ENCODE results near the gene NKTR. TPM values are rescaled to one million over a fixed set of nuclear protein-coding genes. Genes with fewer than 3 reads are reported as not detected.
"Not testable (repeated sequence)": the region's sequence is repeated elsewhere in the genome, so short reads cannot be mapped to it uniquely, and the experiment has no call there.

Gene NKTR
- polyA plus RNA-seq, 1 of the 3 experiments (the other 2 are of a cell fraction), result 19.2 TPM

DNA sequence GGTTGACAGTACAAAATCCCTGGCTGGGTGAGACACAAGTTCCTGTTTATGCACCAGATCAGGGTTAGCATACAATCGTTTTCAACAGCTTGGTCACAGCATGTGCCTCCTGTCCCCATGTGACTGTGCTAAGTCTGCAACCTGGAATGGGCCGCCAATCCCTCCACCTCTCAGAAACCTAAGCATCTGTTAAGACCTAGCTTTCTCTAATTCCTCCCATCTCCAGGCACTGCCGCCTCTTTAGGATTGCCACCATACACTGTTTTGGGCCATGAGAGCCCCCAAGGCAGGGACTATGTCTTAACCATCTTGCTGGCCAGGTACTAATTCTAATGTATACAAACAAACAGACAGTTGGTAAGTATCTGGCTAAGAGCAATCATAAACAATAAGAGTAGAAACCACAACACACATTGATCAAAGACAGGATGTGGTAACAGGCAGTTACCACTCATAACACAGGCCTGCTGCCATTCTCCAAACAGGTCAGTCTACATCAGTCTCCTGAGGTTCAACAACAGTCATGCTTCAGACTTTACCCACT, 44.3 kb upstream of the NKTR start:
- DNase-seq, result no peak
- Histone ChIP-seq H3K4me1 (ENCODE audit: control insufficient read depth in 1 of 2, insufficient read depth in 2 of 2, low read depth in 1 of 2, low read length in 1 of 2) (no peaks in the 10 kb centered on the region; a peak in 1 of 4 replicates), H3K9me3 (no peaks in the 10 kb centered on the region), H3K9ac (no peak overlapping the region), H3K27me3 (ENCODE audit: insufficient read depth) (no peaks in the 10 kb centered on the region), H3K27ac (ENCODE audit: low read depth in 2 of 2, low read length in 1 of 2) (no peak overlapping the region), H3F3A (replicated peaks; ENCODE audit: insufficient read depth) (no peaks in the 10 kb centered on the region), H4K20me1 (ENCODE audit: insufficient read depth) (no peaks in the 10 kb centered on the region), H3K79me2 (ENCODE audit: insufficient read depth) (no peaks in the 10 kb centered on the region; the same call in 1 of the 2 replicates), H2AFZ (ENCODE audit: low read depth) (no peak overlapping the region), H3K4me3 (ENCODE audit: low read depth in 2 of 2, low read length in 1 of 2) (no peak overlapping the region), H3K9me2 (no peaks in the 10 kb centered on the region), H3K36me3 (replicated peaks in 1 of 2; ENCODE audit: control insufficient read depth in 1 of 2, insufficient read depth in 2 of 2, low read length in 1 of 2) (peaks cover 66 to 87% of the 10 kb centered on the region in 2 experiments), H3K4me2 (no peak overlapping the region)
- ChIA-PET CTCF (interaction anchor here (1.0 to 1.4 kb wide), 2 partner anchors 9 to 11 kb away, joined by 3 to 4 read pairs; no protein-coding TSS in a partner anchor), POLR2A (no interaction called here)
- WGBS (ENCODE audit: low lambda C conversion rate), result 67% methylated on average over 3 of the region's 3 CpGs
- no peak for TF ChIP-seq RCOR1 (IDR thresholded peaks at IDR 0.05; ENCODE audit: low read length)
- no peak for TF ChIP-seq EZH2phosphoT487 (IDR thresholded peaks at IDR 0.05; ENCODE audit: borderline replicate concordance, low read depth)
- no peak for TF ChIP-seq FOXM1 (IDR thresholded peaks at IDR 0.05; ENCODE audit: low read depth)
- TF ChIP-seq, protein P1, sequence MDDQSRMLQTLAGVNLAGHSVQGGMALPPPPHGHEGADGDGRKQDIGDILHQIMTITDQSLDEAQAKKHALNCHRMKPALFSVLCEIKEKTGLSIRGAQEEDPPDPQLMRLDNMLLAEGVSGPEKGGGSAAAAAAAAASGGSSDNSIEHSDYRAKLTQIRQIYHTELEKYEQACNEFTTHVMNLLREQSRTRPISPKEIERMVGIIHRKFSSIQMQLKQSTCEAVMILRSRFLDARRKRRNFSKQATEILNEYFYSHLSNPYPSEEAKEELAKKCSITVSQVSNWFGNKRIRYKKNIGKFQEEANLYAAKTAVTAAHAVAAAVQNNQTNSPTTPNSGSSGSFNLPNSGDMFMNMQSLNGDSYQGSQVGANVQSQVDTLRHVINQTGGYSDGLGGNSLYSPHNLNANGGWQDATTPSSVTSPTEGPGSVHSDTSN (IDR thresholded peaks at IDR 0.05), result no peak

DNA sequence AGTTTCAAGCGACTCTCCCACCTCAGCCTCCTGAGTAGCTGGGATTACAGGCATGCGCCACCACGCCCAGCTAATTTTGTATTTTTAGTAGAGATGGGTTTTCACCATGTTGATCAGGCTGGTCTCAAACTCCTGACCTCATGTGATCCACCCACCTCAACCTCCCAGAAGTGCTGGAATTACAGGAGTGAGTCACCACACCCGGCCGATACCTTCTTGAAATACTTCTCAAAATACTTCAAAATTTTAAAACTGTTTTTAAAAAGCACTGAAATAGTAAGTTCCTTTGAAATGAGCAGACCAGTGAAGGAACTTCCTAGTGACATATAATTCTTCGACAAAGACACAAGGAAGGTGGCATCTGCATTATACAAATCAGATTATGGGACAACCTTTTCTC, 43.7 kb upstream of the NKTR start:
- not testable (repeated sequence) for H3K9me3 ChIP-seq
- H3K36me3 ChIP-seq (replicated peaks in 1 of 2; ENCODE audit: control insufficient read depth in 1 of 2, insufficient read depth in 2 of 2, low read length in 1 of 2), result peaks cover 65 to 86% of the 10 kb centered on the region in 2 experiments

DNA sequence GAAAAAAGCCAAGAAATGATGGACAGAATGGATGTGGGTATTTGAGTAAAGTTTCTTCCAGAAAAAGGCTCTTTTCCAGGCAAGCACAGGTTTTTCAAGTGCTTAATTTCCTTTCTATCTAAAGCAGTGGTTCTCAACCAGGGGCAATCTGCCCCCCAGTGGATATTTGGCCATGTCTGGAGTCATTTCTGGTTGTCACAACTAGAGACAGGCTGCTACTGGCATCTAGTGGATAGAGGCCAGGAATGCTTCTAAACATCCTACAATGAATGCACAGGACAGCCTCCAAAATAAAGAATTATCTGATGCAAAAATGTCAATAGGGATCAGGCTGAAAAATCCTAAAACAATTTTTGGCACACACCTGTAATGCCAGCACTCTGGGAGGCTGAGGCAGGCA, 42.6 kb upstream of the NKTR start:
- no peaks in the 10 kb centered on the region; the same call in 1 of the 2 replicates for H3K79me2 ChIP-seq (ENCODE audit: insufficient read depth)
- H3K9me3 ChIP-seq, result no peaks in the 10 kb centered on the region
- no peak overlapping the region for H3K4me3 ChIP-seq (ENCODE audit: low read depth in 2 of 2, low read length in 1 of 2)
- no peaks in the 10 kb centered on the region for H3K27me3 ChIP-seq (ENCODE audit: insufficient read depth)
- ChIA-PET CTCF (interaction anchor here (1.3 kb wide), 1 partner anchor 10 kb away, joined by 5 read pairs; no protein-coding TSS in a partner anchor), POLR2A (no interaction called here)
- H2AFZ ChIP-seq (ENCODE audit: low read depth), result no peak overlapping the region
- no peak for DNase-seq
- H3K4me2 ChIP-seq, result no peak overlapping the region
- H3K9me2 ChIP-seq, result no peaks in the 10 kb centered on the region
- H3F3A ChIP-seq (replicated peaks; ENCODE audit: insufficient read depth), result no peaks in the 10 kb centered on the region
- no peak overlapping the region for H3K9ac ChIP-seq
- no peak overlapping the region for H3K27ac ChIP-seq (ENCODE audit: low read depth in 2 of 2, low read length in 1 of 2)
- H3K36me3 ChIP-seq (replicated peaks in 1 of 2; ENCODE audit: control insufficient read depth in 1 of 2, insufficient read depth in 2 of 2, low read length in 1 of 2), result peaks cover 59 to 80% of the 10 kb centered on the region in 2 experiments
- no peaks in the 10 kb centered on the region; a peak in 1 of 4 replicates for H3K4me1 ChIP-seq (ENCODE audit: control insufficient read depth in 1 of 2, insufficient read depth in 2 of 2, low read depth in 1 of 2, low read length in 1 of 2)
- no peaks in the 10 kb centered on the region for H4K20me1 ChIP-seq (ENCODE audit: insufficient read depth)
- TF ChIP-seq MEF2A (IDR thresholded peaks at IDR 0.05; ENCODE audit: borderline replicate concordance, low read depth), result no peak
- TF ChIP-seq, protein P2, sequence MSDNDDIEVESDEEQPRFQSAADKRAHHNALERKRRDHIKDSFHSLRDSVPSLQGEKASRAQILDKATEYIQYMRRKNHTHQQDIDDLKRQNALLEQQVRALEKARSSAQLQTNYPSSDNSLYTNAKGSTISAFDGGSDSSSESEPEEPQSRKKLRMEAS (IDR thresholded peaks at IDR 0.05; ENCODE audit: low read depth), result no peak
- no peak for TF ChIP-seq FOSL2 (IDR thresholded peaks at IDR 0.05; ENCODE audit: borderline replicate concordance, low read depth)
- no peak for TF ChIP-seq JUND (IDR thresholded peaks at IDR 0.05)
- no peak for TF ChIP-seq MXI1 (IDR thresholded peaks at IDR 0.05; ENCODE audit: low read depth, low read length)
- TF ChIP-seq RAD21 (IDR thresholded peaks at IDR 0.05; ENCODE audit: low read length), result no peak; the same call in 1 of the 2 replicates
- TF ChIP-seq NRF1 (IDR thresholded peaks at IDR 0.05; ENCODE audit: low read depth, low read length), result no peak
- TF ChIP-seq SIN3A (IDR thresholded peaks at IDR 0.05; ENCODE audit: borderline replicate concordance, low read depth, low read length), result no peak
- TF ChIP-seq GABPA (IDR thresholded peaks at IDR 0.05; ENCODE audit: low read depth), result no peak
- no peak for TF ChIP-seq TCF12 (IDR thresholded peaks at IDR 0.05)
- TF ChIP-seq EP300 (IDR thresholded peaks at IDR 0.05; ENCODE audit: borderline replicate concordance in 1 of 2, low read depth in 1 of 2, low read length in 1 of 2), result no peak
- TF ChIP-seq, protein P3, sequence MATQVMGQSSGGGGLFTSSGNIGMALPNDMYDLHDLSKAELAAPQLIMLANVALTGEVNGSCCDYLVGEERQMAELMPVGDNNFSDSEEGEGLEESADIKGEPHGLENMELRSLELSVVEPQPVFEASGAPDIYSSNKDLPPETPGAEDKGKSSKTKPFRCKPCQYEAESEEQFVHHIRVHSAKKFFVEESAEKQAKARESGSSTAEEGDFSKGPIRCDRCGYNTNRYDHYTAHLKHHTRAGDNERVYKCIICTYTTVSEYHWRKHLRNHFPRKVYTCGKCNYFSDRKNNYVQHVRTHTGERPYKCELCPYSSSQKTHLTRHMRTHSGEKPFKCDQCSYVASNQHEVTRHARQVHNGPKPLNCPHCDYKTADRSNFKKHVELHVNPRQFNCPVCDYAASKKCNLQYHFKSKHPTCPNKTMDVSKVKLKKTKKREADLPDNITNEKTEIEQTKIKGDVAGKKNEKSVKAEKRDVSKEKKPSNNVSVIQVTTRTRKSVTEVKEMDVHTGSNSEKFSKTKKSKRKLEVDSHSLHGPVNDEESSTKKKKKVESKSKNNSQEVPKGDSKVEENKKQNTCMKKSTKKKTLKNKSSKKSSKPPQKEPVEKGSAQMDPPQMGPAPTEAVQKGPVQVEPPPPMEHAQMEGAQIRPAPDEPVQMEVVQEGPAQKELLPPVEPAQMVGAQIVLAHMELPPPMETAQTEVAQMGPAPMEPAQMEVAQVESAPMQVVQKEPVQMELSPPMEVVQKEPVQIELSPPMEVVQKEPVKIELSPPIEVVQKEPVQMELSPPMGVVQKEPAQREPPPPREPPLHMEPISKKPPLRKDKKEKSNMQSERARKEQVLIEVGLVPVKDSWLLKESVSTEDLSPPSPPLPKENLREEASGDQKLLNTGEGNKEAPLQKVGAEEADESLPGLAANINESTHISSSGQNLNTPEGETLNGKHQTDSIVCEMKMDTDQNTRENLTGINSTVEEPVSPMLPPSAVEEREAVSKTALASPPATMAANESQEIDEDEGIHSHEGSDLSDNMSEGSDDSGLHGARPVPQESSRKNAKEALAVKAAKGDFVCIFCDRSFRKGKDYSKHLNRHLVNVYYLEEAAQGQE (IDR thresholded peaks at IDR 0.05; ENCODE audit: low read depth, low read length), result no peak
- TF ChIP-seq RXRA (IDR thresholded peaks at IDR 0.05; ENCODE audit: borderline replicate concordance, low read depth), result no peak

More for the DNA sequence above, 43.7 kb upstream of the NKTR start:
- 96% methylated on average over 6 of the region's 6 CpGs for WGBS (ENCODE audit: low lambda C conversion rate)
- H3K79me2 ChIP-seq (ENCODE audit: insufficient read depth); H3K27ac ChIP-seq (ENCODE audit: low read depth in 2 of 2, low read length in 1 of 2); H3K9me2 ChIP-seq; H4K20me1 ChIP-seq (ENCODE audit: insufficient read depth); H3K27me3 ChIP-seq (ENCODE audit: insufficient read depth); H3F3A ChIP-seq (replicated peaks; ENCODE audit: insufficient read depth); POLR2A ChIA-PET; H3K9ac ChIP-seq; DNase-seq; H3K4me3 ChIP-seq (ENCODE audit: low read depth in 2 of 2, low read length in 1 of 2); H2AFZ ChIP-seq (ENCODE audit: low read depth); H3K4me1 ChIP-seq (ENCODE audit: control insufficient read depth in 1 of 2, insufficient read depth in 2 of 2, low read depth in 1 of 2, low read length in 1 of 2); H3K4me2 ChIP-seq: not testable (repeated sequence)
- CTCF ChIA-PET, result interaction anchor here (0.6 to 1.4 kb wide), 3 partner anchors 9 to 62 kb away, joined by 4 to 5 read pairs (median 4); no protein-coding TSS in a partner anchor
